Activated T-cell treated with anti-CD3 and anti-CD28 coated beads, Interleukin-2, amount 50 U/mL, for 24 hours (primary cell): ENCODE results near the gene TRMT112.

Experiments
- DNase-seq: peaks from one replicate; pipeline ENCODE4 v3.0.0-alpha.2; 2020
- H3K27ac Mint-ChIP-seq: 2 replicates; pipeline ENCODE4 v1.8.0; 2020; ENCODE audit warnings: mild to moderate bottlenecking, mixed read lengths
- H3K27me3 Mint-ChIP-seq: 2 replicates; pipeline ENCODE4 v1.8.0; 2020; ENCODE audit warnings: mixed read lengths
- H3K36me3 Mint-ChIP-seq: 2 replicates; pipeline ENCODE4 v1.8.0; 2020; ENCODE audit warnings: low read depth, mixed read lengths
- H3K4me1 Mint-ChIP-seq: 2 replicates; pipeline ENCODE4 v1.8.0; 2020; ENCODE audit warnings: low read depth, mixed read lengths
- H3K4me3 Mint-ChIP-seq: 2 replicates; pipeline ENCODE4 v1.8.0; 2020; ENCODE audit warnings: mild to moderate bottlenecking, moderate library complexity, mixed read lengths
- H3K9me3 Mint-ChIP-seq: 2 replicates; pipeline ENCODE4 v1.8.0; 2020; ENCODE audit warnings: mixed read lengths

Gene TRMT112

DNA sequence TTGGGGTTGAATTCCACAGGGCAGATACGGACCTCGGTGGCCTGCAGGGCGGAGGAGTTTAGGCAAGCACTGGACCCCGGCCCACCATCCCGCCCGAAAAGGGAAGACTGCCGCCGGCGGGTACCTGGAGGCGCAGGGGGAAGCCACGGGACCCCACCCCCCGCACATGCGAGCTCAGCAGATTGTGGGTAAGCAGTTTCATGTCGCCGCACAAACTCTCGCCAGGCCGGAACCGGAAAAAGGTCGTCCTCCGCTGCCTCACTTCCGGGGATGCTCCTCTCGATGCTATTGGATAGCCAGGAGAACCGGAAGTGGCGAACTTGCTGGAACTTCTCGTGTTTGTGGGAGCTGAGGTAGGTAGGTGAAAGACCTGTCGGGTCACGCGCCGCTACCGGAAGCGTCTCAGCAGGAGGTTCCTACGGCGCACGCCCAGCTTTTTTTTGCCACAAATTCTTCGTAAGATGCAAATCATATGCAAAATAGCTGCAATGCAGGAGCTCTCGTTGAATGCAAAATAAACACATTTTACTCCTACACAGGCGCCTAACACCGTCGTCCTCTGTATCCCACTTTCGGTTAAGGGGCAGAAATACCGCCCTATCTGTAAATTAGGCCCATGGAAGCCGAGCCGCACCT lies at the start of gene TRMT112:
TSS of gene TRMT112 (minus strand) at position 235 of the 636 bp plus-strand sequence. CDS start at position 202, 33 bp downstream.
- H3K36me3 Mint-ChIP-seq: peaks cover 75% of the 10 kb centered on the region
- H3K27me3 Mint-ChIP-seq: no peaks in the 10 kb centered on the region
- DNase-seq: peak; percentile 93
- peak within 1 kb of the TSS; percentile 98 for H3K4me3 Mint-ChIP-seq
- H3K27ac Mint-ChIP-seq: peak within 1 kb of the TSS; percentile 98
- no peaks in the 10 kb centered on the region for H3K9me3 Mint-ChIP-seq
- peaks cover 47% of the 10 kb centered on the region for H3K4me1 Mint-ChIP-seq

GRCh38 chr11:64366751-64367150 lies 49.4 kb upstream of the TRMT112 start:
- no peak for DNase-seq
- Mint-ChIP-seq H3K4me3 (no peak overlapping the region), H3K36me3 (peaks cover 88% of the 10 kb centered on the region), H3K27me3 (no peaks in the 10 kb centered on the region), H3K4me1 (peaks cover 7% of the 10 kb centered on the region), H3K9me3 (no peaks in the 10 kb centered on the region), H3K27ac (no peak overlapping the region)

DNA sequence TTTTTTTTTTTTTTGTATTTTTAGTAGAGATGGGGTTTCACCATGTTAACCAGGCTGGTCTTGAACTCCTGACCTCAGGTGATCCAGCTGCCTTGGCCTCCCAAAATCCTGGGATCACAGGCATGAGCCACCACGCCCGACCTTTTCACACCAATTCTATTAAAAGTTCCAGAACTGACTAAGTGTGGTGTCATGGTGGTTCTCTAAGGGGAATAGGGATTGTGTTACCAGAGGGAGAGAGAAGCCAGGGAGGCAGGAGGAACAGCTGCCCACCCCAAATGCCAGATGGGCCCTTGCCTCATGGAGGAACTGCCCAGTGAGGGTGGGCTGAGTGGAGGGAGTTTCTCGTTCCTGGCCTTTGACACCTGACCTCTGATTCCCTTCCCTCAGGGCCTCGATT lies 47.6 kb upstream of the TRMT112 start:
- no peaks in the 10 kb centered on the region for H3K27me3 Mint-ChIP-seq
- no peak for DNase-seq
- H3K4me3 Mint-ChIP-seq: no peak overlapping the region
- H3K9me3 Mint-ChIP-seq: no peaks in the 10 kb centered on the region
- H3K36me3 Mint-ChIP-seq: peaks cover 91% of the 10 kb centered on the region
- no peak overlapping the region for H3K27ac Mint-ChIP-seq
- peaks cover 23% of the 10 kb centered on the region for H3K4me1 Mint-ChIP-seq

DNA sequence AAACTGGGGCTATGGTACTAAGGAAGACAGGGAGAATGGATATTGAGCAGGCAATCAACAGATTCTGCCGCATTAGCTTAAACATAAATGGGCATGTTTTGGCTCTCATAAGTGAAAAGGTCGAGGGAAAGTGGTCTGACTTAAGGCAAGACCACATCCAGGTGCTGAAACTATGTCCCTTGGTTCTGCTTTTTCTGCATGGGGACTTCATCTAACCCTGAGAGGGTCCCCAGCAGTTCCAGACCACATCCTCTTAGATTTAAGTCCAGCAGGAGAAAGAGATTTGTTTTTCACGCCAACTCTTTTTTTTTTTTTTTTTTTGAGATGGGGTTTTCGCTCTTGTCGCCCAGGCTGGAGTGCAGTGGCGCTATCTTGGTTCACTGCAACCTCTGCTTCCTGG lies 47.1 kb upstream of the TRMT112 start:
- Mint-ChIP-seq H3K4me1 (peaks cover 28% of the 10 kb centered on the region), H3K27ac (no peak overlapping the region), H3K27me3 (no peaks in the 10 kb centered on the region), H3K9me3 (no peaks in the 10 kb centered on the region), H3K4me3 (no peak overlapping the region), H3K36me3 (peaks cover 92% of the 10 kb centered on the region)
- DNase-seq: no peak

DNA sequence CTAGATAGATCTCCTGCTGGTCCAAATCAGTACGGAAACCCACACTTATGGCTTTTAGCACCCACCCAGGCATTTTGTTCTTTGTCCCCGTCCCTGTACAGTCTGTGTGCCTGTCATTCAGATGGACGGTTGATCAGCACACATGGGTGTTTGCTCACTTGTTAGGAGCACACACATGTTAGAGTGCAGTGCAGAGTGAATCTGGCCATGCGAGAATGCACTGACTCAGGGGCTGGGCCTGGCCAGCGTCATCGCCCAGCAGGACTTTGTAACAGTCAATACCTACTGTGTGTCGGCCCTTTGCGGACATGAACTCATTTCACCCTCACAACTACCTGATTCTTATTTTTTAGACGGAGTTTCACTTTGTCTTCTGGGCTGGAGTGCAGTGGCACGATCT lies 45.0 kb upstream of the TRMT112 start:
- Mint-ChIP-seq H3K27ac (peak overlapping the region; percentile 44), H3K4me1 (peaks cover 42% of the 10 kb centered on the region), H3K9me3 (no peaks in the 10 kb centered on the region), H3K27me3 (no peaks in the 10 kb centered on the region), H3K36me3 (peaks cover 82% of the 10 kb centered on the region), H3K4me3 (no peak overlapping the region)
- DNase-seq: no peak

DNA sequence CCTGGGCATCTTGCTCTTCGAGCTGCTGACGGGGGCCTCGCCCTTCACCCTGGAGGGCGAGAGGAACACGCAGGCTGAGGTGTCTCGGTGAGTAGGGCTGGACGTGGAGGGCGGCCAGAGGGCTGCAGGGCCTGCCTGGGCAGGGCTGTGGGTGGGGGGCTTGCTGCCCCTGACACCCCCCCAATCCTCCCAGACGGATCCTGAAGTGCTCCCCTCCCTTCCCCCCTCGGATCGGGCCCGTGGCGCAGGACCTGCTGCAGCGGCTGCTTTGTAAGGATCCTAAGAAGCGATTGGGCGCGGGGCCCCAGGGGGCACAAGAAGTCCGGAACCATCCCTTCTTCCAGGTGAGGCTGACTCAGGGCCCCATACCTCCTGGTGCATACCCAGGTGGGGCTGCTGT lies 44.3 kb upstream of the TRMT112 start:
- H3K27me3 Mint-ChIP-seq: no peaks in the 10 kb centered on the region
- no peak for DNase-seq
- H3K4me3 Mint-ChIP-seq: peak overlapping the region; percentile 4
- H3K36me3 Mint-ChIP-seq: peaks cover 79% of the 10 kb centered on the region
- H3K4me1 Mint-ChIP-seq: peaks cover 42% of the 10 kb centered on the region
- H3K27ac Mint-ChIP-seq: no peak overlapping the region
- H3K9me3 Mint-ChIP-seq: no peaks in the 10 kb centered on the region

- no peak overlapping the region for H3K27ac Mint-ChIP-seq
- H3K27me3 Mint-ChIP-seq: no peaks in the 10 kb centered on the region
- H3K4me1 Mint-ChIP-seq: peaks cover 46% of the 10 kb centered on the region
- peak overlapping the region; percentile 83 for H3K4me3 Mint-ChIP-seq
- H3K9me3 Mint-ChIP-seq: no peaks in the 10 kb centered on the region
- peaks cover 75% of the 10 kb centered on the region for H3K36me3 Mint-ChIP-seq
- DNase-seq: no peak
Measured at GRCh38 chr11:64360448-64360921, 43.1 kb upstream of the TRMT112 start.

- peak overlapping the region; percentile 79 for H3K27ac Mint-ChIP-seq
- H3K9me3 Mint-ChIP-seq: no peaks in the 10 kb centered on the region
- H3K27me3 Mint-ChIP-seq: no peaks in the 10 kb centered on the region
- peak overlapping the region; percentile 83 for H3K4me3 Mint-ChIP-seq
- peak; percentile 58 for DNase-seq
- H3K36me3 Mint-ChIP-seq: peaks cover 74% of the 10 kb centered on the region
- H3K4me1 Mint-ChIP-seq: peaks cover 46% of the 10 kb centered on the region
Measured at GRCh38 chr11:64359712-64360445, 42.5 kb upstream of the TRMT112 start.

DNA sequence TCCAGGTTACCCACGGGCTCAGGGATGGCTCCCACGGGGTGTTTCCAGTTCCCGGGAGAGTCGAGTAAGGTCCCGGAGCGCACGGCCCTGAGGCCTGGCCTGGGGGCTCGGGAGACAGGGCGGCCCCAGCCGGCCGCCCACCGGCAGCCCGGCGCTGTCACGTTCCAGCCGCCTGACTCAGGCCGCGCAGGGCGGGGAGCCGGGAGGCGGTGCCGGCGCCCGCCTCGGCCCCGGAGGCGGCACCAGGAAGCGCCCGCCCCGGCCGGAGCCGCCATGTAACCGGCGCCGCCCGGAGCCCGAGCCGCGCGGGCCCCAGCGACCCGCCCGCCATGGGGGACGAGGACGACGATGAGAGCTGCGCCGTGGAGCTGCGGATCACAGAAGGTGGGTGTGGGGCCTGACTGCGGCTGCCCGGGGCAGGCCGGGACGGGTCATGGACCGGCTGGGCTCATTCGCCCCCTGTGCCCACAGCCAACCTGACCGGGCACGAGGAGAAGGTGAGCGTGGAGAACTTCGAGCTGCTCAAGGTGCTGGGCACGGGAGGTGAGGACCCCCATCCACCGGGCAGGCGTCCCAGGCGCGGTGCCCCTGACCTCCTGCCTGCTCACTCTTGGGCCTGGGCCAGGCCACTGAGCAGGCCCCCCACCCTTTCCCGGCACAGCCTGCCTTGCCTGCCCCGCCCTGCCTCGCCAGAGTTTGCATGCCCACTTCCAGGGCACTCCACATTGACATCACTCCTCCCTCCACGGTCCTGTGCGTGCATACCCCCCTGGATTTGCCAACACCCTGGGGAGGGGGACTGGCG lies 41.8 kb upstream of the TRMT112 start, which contains the start of gene RPS6KA4:
TSS of gene RPS6KA4 (plus strand) at position 256 of the 805 bp plus-strand sequence. CDS start at position 330, 74 bp downstream.
- H3K4me3 Mint-ChIP-seq: peak within 1 kb of the TSS; percentile 83
- H3K27ac Mint-ChIP-seq: peak within 1 kb of the TSS; percentile 90
- H3K4me1 Mint-ChIP-seq: peaks cover 46% of the 10 kb centered on the region
- H3K9me3 Mint-ChIP-seq: no peaks in the 10 kb centered on the region
- H3K36me3 Mint-ChIP-seq: peaks cover 68% of the 10 kb centered on the region
- no peaks in the 10 kb centered on the region for H3K27me3 Mint-ChIP-seq
- DNase-seq: peak; percentile 79

- Mint-ChIP-seq H3K36me3 (peaks cover 66% of the 10 kb centered on the region), H3K27me3 (no peaks in the 10 kb centered on the region), H3K27ac (peak overlapping the region; percentile 90), H3K4me1 (peaks cover 46% of the 10 kb centered on the region), H3K9me3 (no peaks in the 10 kb centered on the region), H3K4me3 (peak overlapping the region; percentile 75)
- no peak for DNase-seq
Measured at GRCh38 chr11:64358536-64358906, 41.2 kb upstream of the TRMT112 start.

- H3K4me1 Mint-ChIP-seq: peaks cover 46% of the 10 kb centered on the region
- peak; percentile 79 for DNase-seq
- peak overlapping the region; percentile 90 for H3K27ac Mint-ChIP-seq
Measured at GRCh38 chr11:64357904-64358535, 40.7 kb upstream of the TRMT112 start.

DNA sequence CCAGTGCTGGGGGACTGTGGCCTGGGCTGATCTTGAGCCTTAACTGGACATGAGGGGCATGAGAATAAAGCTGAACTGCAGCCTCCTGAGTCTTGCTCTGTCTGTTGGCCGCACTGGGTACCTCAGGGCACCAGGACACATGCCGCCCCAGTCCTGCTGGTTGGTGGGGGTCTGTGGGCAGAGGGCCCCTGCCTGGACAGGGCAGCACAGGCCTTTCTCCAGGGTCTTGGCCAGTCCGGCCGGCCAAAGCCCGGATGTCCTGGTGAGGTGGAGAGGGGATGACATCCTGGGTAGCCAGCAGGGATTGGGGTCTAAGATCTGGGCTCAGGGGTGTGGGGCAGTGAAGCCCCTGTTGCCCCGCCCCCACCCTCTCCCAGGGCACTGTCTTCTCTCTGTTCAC lies 40.1 kb upstream of the TRMT112 start:
- peaks cover 46% of the 10 kb centered on the region for H3K4me1 Mint-ChIP-seq
- H3K36me3 Mint-ChIP-seq: peaks cover 62% of the 10 kb centered on the region
- no peak for DNase-seq
- H3K9me3 Mint-ChIP-seq: no peaks in the 10 kb centered on the region
- H3K27me3 Mint-ChIP-seq: no peaks in the 10 kb centered on the region
- peak overlapping the region; percentile 90 for H3K27ac Mint-ChIP-seq
- H3K4me3 Mint-ChIP-seq: peak overlapping the region; percentile 75

More at GRCh38 chr11:64357904-64358535, 40.7 kb upstream of the TRMT112 start:
- Mint-ChIP-seq H3K27me3 (no peaks in the 10 kb centered on the region), H3K4me3 (peak overlapping the region; percentile 75), H3K9me3 (no peaks in the 10 kb centered on the region), H3K36me3 (peaks cover 66% of the 10 kb centered on the region)

- no peak for DNase-seq
- Mint-ChIP-seq H3K36me3 (peaks cover 58% of the 10 kb centered on the region), H3K9me3 (no peaks in the 10 kb centered on the region), H3K27me3 (no peaks in the 10 kb centered on the region), H3K4me3 (peak overlapping the region; percentile 23), H3K4me1 (peaks cover 39% of the 10 kb centered on the region), H3K27ac (peak overlapping the region; percentile 72)
Measured at GRCh38 chr11:64356498-64357411, 39.4 kb upstream of the TRMT112 start.
